Measurements from ENCODE around the gene TBC1D3D.
"Not testable (repeated sequence)": the region's sequence is repeated elsewhere in the genome, so short reads cannot be mapped to it uniquely, and the experiment has no call there.

- not testable (repeated sequence) for TF ChIP-seq CTCF, POLR2A (IDR thresholded peaks at IDR 0.05)
Observed at GRCh38 chr17:37988960-37989359, 14.8 kb upstream of the TBC1D3D start, which contains the start of gene TBC1D3L.
